ENCODE data around the gene HES6. TPM values are rescaled to one million over a fixed set of nuclear protein-coding genes. Genes with fewer than 3 reads are reported as not detected.
A peak's percentile ranks its signal among the peaks of the same experiment; 100 is the strongest.

Gene HES6
- total and polyA plus RNA-seq, 2 experiments from 2014 or later, result 0.86 to 1.3 TPM

DNA sequence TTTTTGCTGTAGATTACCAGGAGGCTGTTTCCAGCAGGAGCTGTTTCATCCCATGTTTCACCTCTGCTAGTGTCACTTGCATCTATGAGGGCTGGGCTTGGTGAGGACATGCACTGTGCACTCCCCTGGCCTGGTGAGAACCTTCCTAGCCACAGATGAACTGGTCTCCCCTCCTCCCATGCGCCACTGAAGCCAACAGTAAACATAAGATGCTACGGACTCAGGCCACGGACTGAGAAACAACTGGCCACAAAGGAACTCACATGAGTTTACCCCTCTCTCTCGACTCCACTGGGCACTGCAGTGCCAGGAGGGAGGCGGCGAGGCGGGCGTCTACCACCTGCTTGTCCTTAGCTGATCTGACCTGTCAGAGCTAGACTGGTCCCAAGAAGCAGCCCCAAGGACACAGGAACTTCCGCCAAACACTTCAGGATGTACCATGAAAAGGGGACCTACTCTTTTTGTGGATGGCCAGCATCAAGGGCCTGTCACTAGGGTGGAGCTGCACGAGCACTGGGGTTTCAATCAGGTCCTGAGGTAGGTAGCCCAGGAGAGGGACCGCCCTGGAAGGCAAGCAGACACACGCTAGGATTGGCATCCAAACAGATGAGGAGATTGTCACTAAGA is 22.8 kb upstream of the HES6 start:
- Histone ChIP-seq H3K4me3 (no peak overlapping the region), H3K27ac (peak overlapping the region; percentile 79), H3K9me2 (ENCODE audit: insufficient read depth) (no peaks in the 10 kb centered on the region), H3K27me3 (replicated peaks; ENCODE audit: insufficient read depth) (no peaks in the 10 kb centered on the region), H3K9me3 (ENCODE audit: low read depth) (no peaks in the 10 kb centered on the region), H3K9ac (peak overlapping the region; percentile 60), H3K4me1 (ENCODE audit: insufficient read depth) (no peaks in the 10 kb centered on the region; the same call in 1 of the 2 replicates), H3K79me2 (ENCODE audit: insufficient read depth) (no peaks in the 10 kb centered on the region), H3K4me2 (ENCODE audit: unreplicated experiment) (no peak overlapping the region), H3K36me3 (ENCODE audit: low read depth) (no peaks in the 10 kb centered on the region), H3F3A (ENCODE audit: insufficient read depth) (peaks cover 15% of the 10 kb centered on the region), H2AFZ (no peak overlapping the region), H4K20me1 (ENCODE audit: insufficient read depth) (no peaks in the 10 kb centered on the region)
- no peak for DNase-seq
- TF ChIP-seq EZH2phosphoT487 (IDR thresholded peaks at IDR 0.05; ENCODE audit: insufficient read depth, low read depth), result no peak
- TF ChIP-seq EZH2 (IDR thresholded peaks at IDR 0.05; ENCODE audit: insufficient read depth, poor library complexity, severe bottlenecking), result no peak
- WGBS, 2 experiments (ENCODE audit: low coverage in 1 of 2, low lambda C conversion rate in 2 of 2, missing lambda C conversion rate in 2 of 2), result 92 to 93% methylated on average over 12 of the region's 12 CpGs
- in situ Hi-C loops (cut with MboI), result loop anchor here (10.0 to 25.0 kb wide), 2 partner anchors 398 to 675 kb away; partner anchors contain the start of gene RAB17

- Histone ChIP-seq H4K20me1 (ENCODE audit: insufficient read depth) (no peaks in the 10 kb centered on the region), H3F3A (ENCODE audit: insufficient read depth) (peaks cover 15% of the 10 kb centered on the region), H3K9me3 (ENCODE audit: low read depth) (no peaks in the 10 kb centered on the region), H2AFZ (no peak overlapping the region), H3K9ac (no peak overlapping the region), H3K27ac (no peak overlapping the region), H3K36me3 (ENCODE audit: low read depth) (no peaks in the 10 kb centered on the region), H3K9me2 (ENCODE audit: insufficient read depth) (no peaks in the 10 kb centered on the region), H3K4me3 (no peak overlapping the region), H3K4me2 (ENCODE audit: unreplicated experiment) (no peak overlapping the region), H3K27me3 (replicated peaks; ENCODE audit: insufficient read depth) (no peaks in the 10 kb centered on the region), H3K79me2 (ENCODE audit: insufficient read depth) (no peaks in the 10 kb centered on the region), H3K4me1 (ENCODE audit: insufficient read depth) (no peaks in the 10 kb centered on the region; the same call in 1 of the 2 replicates)
- in situ Hi-C loops (cut with MboI), result loop anchor here (10.0 to 25.0 kb wide), 2 partner anchors 397 to 675 kb away; partner anchors contain the start of gene RAB17
- DNase-seq, result no peak
- 94% methylated on average over 15 to 16 of the region's 16 CpGs for WGBS, 2 experiments (ENCODE audit: low coverage in 1 of 2, low lambda C conversion rate in 2 of 2, missing lambda C conversion rate in 2 of 2)
- no peak for TF ChIP-seq EZH2 (IDR thresholded peaks at IDR 0.05; ENCODE audit: insufficient read depth, poor library complexity, severe bottlenecking)
- TF ChIP-seq EZH2phosphoT487 (IDR thresholded peaks at IDR 0.05; ENCODE audit: insufficient read depth, low read depth), result no peak
Observed at GRCh38 chr2:238261718-238262375, 22.0 kb upstream of the HES6 start.

DNA sequence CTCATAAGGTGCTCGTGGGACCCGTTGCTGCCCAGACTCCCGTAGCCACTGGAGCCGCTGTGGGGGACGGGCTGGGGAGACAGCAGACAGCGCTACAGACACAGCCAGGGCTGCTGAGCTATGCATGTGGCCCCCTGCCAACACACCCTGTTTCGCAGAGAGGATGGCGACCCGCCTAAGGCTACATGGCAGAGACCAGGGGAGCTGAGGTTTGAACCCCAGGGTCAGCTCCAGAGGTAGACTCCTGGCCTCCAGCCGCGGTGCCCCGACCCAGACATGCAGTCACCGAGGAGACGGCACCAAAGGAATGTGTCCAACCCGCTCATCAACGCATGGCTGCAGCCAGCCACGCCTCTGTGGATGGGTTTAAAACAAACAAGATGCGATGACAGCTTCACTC is 21.0 kb upstream of the HES6 start:
- Histone ChIP-seq H3K4me3 (no peak overlapping the region), H3K79me2 (ENCODE audit: insufficient read depth) (no peaks in the 10 kb centered on the region), H3K9ac (no peak overlapping the region), H4K20me1 (ENCODE audit: insufficient read depth) (no peaks in the 10 kb centered on the region), H2AFZ (no peak overlapping the region), H3K4me1 (ENCODE audit: insufficient read depth) (no peaks in the 10 kb centered on the region; the same call in 1 of the 2 replicates), H3K9me2 (ENCODE audit: insufficient read depth) (no peaks in the 10 kb centered on the region), H3K9me3 (ENCODE audit: low read depth) (no peaks in the 10 kb centered on the region), H3K36me3 (ENCODE audit: low read depth) (no peaks in the 10 kb centered on the region), H3K4me2 (ENCODE audit: unreplicated experiment) (no peak overlapping the region), H3K27me3 (replicated peaks; ENCODE audit: insufficient read depth) (no peaks in the 10 kb centered on the region), H3K27ac (no peak overlapping the region), H3F3A (ENCODE audit: insufficient read depth) (peaks cover 15% of the 10 kb centered on the region)
- TF ChIP-seq EZH2phosphoT487 (IDR thresholded peaks at IDR 0.05; ENCODE audit: insufficient read depth, low read depth) (no peak), EZH2 (IDR thresholded peaks at IDR 0.05; ENCODE audit: insufficient read depth, poor library complexity, severe bottlenecking) (no peak)
- DNase-seq, result no peak
- in situ Hi-C loops (cut with MboI), result loop anchor here (10.0 to 25.0 kb wide), 2 partner anchors 396 to 674 kb away; partner anchors contain the start of gene RAB17
- 83 to 85% methylated on average over 17 to 18 of the region's 18 CpGs for WGBS, 2 experiments (ENCODE audit: low coverage in 1 of 2, low lambda C conversion rate in 2 of 2, missing lambda C conversion rate in 2 of 2)

DNA sequence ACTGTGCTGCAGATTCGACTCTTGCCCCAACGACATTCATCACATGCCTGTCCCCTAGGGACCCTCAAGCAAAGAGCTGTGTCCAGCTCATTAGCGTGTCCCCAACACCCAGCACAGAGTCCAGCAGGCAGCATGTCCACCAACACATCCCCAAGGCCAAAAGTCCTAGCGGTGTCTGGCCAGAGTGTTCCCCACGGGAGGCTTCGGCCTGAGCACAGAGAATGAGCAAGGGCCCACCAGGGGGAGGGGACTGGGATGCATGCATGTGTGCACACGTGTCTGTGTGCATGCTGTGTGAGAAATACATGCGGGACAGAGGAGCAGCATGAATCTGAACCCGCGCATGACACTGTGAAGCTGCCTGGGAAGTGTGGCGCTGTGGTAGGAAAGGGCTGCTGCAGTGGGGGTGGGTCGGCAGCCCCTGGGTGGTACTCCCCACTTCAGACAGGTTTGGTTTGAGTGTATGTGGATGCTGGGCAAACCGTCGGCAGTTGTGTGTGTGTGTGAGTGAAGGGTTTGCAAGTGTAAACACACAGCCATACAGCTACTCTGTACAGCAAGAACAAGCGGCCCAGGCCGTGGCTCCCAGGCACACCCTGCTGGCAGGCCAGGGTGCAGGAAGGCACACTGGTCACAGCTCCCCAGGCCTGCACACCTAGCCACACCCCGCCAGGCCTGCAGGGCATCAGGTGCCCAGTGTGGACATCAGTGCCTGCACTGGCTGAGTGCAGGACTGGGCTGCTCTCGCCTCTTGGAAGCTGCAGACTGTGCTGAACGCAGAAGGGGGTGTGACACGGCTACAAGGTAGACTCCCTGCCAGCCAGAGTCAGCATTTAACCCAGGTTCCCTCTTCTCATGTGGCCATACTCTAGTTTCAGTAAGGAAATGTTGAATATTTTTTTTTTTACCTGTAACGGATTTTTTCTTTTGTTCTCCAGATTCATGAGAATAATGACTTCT is 19.5 kb upstream of the HES6 start:
- in situ Hi-C loops (cut with MboI), result loop anchor here (10.0 to 25.0 kb wide), 2 partner anchors 395 to 672 kb away; partner anchors contain the start of gene RAB17
- WGBS, 2 experiments (ENCODE audit: low coverage in 1 of 2, low lambda C conversion rate in 2 of 2, missing lambda C conversion rate in 2 of 2), result 86 to 88% methylated on average over 21 of the region's 21 CpGs

More for the DNA sequence above, 19.5 kb upstream of the HES6 start:
- no peak for DNase-seq
- Histone ChIP-seq H2AFZ (no peak overlapping the region), H3K27ac (no peak overlapping the region), H3K9ac (no peak overlapping the region), H3K27me3 (replicated peaks; ENCODE audit: insufficient read depth) (no peaks in the 10 kb centered on the region), H3K4me2 (ENCODE audit: unreplicated experiment) (no peak overlapping the region), H3K4me3 (no peak overlapping the region), H3F3A (ENCODE audit: insufficient read depth) (peaks cover 15% of the 10 kb centered on the region), H3K9me2 (ENCODE audit: insufficient read depth) (no peaks in the 10 kb centered on the region), H3K4me1 (ENCODE audit: insufficient read depth) (no peaks in the 10 kb centered on the region; the same call in 1 of the 2 replicates), H4K20me1 (ENCODE audit: insufficient read depth) (no peaks in the 10 kb centered on the region), H3K79me2 (ENCODE audit: insufficient read depth) (no peaks in the 10 kb centered on the region), H3K9me3 (ENCODE audit: low read depth) (no peaks in the 10 kb centered on the region), H3K36me3 (ENCODE audit: low read depth) (no peaks in the 10 kb centered on the region; the same call in 1 of the 2 replicates)
- TF ChIP-seq EZH2phosphoT487 (IDR thresholded peaks at IDR 0.05; ENCODE audit: insufficient read depth, low read depth), result no peak
- TF ChIP-seq EZH2 (IDR thresholded peaks at IDR 0.05; ENCODE audit: insufficient read depth, poor library complexity, severe bottlenecking), result no peak
